HepG2 (cell line): Measurements from ENCODE around the gene THEM5. TPM values are rescaled to one million over a fixed set of nuclear protein-coding genes. Genes with fewer than 3 reads are reported as not detected.

ENCODE experiments used
- ATAC-seq: fragments of 200-7000 bp; cut with Tn5 transposase; 3 replicates; pipeline ENCODE4 v1.9.1; 2020; ENCODE audit warnings: mild to moderate bottlenecking, moderate library complexity
- BruUV-seq: library from RNA; stranded (reverse); fragments of 400-500 nt; replicated peaks from 2 replicates; lab custom pipeline; 2021; lab: Mats Ljungman, UMichigan
- CTCF ChIA-PET: fragments of 300-600 bp; formaldehyde crosslinking; extraction: SDS; loops from one replicate; lab custom pipeline; 2021; ENCODE audit warnings: low total read pairs, inconsistent platforms, low intra/inter-chr PET ratio; lab: Yijun Ruan, JAX
- POLR2A ChIA-PET: fragments of 350-600 bp; sonication (Branson Sonifier 250); formaldehyde crosslinking; loops from one replicate; lab custom pipeline; 2020; ENCODE audit warnings: antibody characterized with exemption, inconsistent platforms; lab: Yijun Ruan, JAX
- DNase-seq: peaks from one replicate; pipeline ENCODE4 v3.0.0-alpha.2; 2015; ENCODE audit warnings: low spot score
- FAIRE-seq: peaks from 3 replicates; lab custom pipeline; 2011; peaks lifted over from hg19 to GRCh38; lab: Jason Lieb, UNC
- H2AFZ ChIP-seq: one replicate; pipeline ENCODE4 v1.6.1; 2011; ENCODE audit warnings: low read length, inconsistent platforms
- H3K27ac ChIP-seq: fragments of 300-600 bp; 3 replicates; pipeline ENCODE4 v1.8.0; 2011; ENCODE audit warnings: mixed run types, mild to moderate bottlenecking, mixed read lengths, low read length, inconsistent platforms; ENCODE audit not compliant: insufficient read depth; ENCODE audit errors: extremely low read length
- H3K27me3 ChIP-seq, 2 experiments: fragments of 200-600 bp in 1 of 2; 2 replicates in 1 of 2; 3 replicates in 1 of 2; pipeline versions ENCODE4 v1.6.0 to v1.8.0; 2011; ENCODE audit warnings: low read length in 2 of 2, mild to moderate bottlenecking in 2 of 2, moderate library complexity in 2 of 2, inconsistent platforms in 1 of 2; ENCODE audit not compliant: insufficient read depth in 2 of 2, control insufficient read depth in 1 of 2
- H3K36me3 ChIP-seq, 2 experiments: fragments of 200-600 bp in 1 of 2; replicated peaks in 1 of 2; 2 replicates in 1 of 2; 3 replicates in 1 of 2; pipeline versions ENCODE4 v1.5.1 to v1.8.0; 2011; ENCODE audit warnings: low read length in 2 of 2, inconsistent platforms in 1 of 2; ENCODE audit not compliant: insufficient read depth in 2 of 2, control insufficient read depth in 1 of 2
- H3K4me1 ChIP-seq: 2 replicates; pipeline ENCODE4 v1.5.1; 2012; ENCODE audit warnings: low read length, inconsistent platforms; ENCODE audit not compliant: insufficient read depth
- H3K4me2 ChIP-seq: 2 replicates; pipeline ENCODE4 v1.6.0; 2011; ENCODE audit warnings: low read depth, low read length, inconsistent platforms
- H3K4me3 ChIP-seq, 3 experiments: fragments of 200-600 bp in 1 of 3; sonication (generic), shearing (Covaris generic) in 1 of 3; replicated peaks in 1 of 3; 2 replicates each; pipeline ENCODE4 v1.5.1; 2011 to 2016; ENCODE audit warnings: low read length in 3 of 3, inconsistent platforms in 2 of 3, low read depth in 2 of 3, mild to moderate bottlenecking in 2 of 3, control low read depth in 1 of 3, mixed read lengths in 1 of 3; ENCODE audit not compliant: insufficient read depth in 1 of 3
- H3K79me2 ChIP-seq: one replicate; pipeline ENCODE4 v1.6.1; 2011; ENCODE audit warnings: low read length, inconsistent platforms; ENCODE audit not compliant: insufficient read depth
- H3K9ac ChIP-seq: 2 replicates; pipeline ENCODE4 v1.6.0; 2011; ENCODE audit warnings: mild to moderate bottlenecking, low read depth, low read length, inconsistent platforms; ENCODE audit not compliant: insufficient read depth
- H3K9me3 ChIP-seq: 2 replicates; pipeline ENCODE4 v1.5.1; 2012; ENCODE audit warnings: mild to moderate bottlenecking, low read length
- H4K20me1 ChIP-seq: 2 replicates; pipeline ENCODE4 v1.6.0; 2011; ENCODE audit warnings: inconsistent platforms, mild to moderate bottlenecking, low read length, moderate library complexity; ENCODE audit not compliant: insufficient read depth
- CREB1 ChIP-seq, 2 experiments: fragments of 450-650 bp in 1 of 2; IDR thresholded peaks; 2 replicates each; pipeline ENCODE4 v1.6.1; 2016 to 2017; ENCODE audit warnings: control low read depth in 1 of 2, mild to moderate bottlenecking in 1 of 2, missing compliant biosample characterization in 1 of 2, missing genetic modification characterization in 1 of 2
- CREM ChIP-seq, 2 experiments: sonication (generic) in 1 of 2; formaldehyde crosslinking in 1 of 2; IDR thresholded peaks; 2 replicates each; pipeline versions ENCODE4 v1.4.0 to v1.6.1; 2016 to 2020; ENCODE audit warnings: antibody characterized with exemption in 1 of 2, mild to moderate bottlenecking in 1 of 2, missing genetic modification reagents in 1 of 2
- HDAC6 ChIP-seq: fragments of 200-600 bp; sonication (generic); IDR thresholded peaks from 2 replicates; pipeline ENCODE4 v1.7.0; 2017; ENCODE audit warnings: mild to moderate bottlenecking, antibody characterized with exemption, low read length, low read depth
- MIXL1 ChIP-seq: IDR thresholded peaks from 2 replicates; pipeline ENCODE4 v1.6.1; 2016
- ZFY ChIP-seq: sonication (generic); formaldehyde crosslinking; IDR thresholded peaks from 2 replicates; pipeline ENCODE4 v1.4.0; 2020; ENCODE audit warnings: missing genetic modification reagents
- ZNF672 ChIP-seq: sonication (generic); formaldehyde crosslinking; IDR thresholded peaks from 2 replicates; pipeline ENCODE4 v1.8.1; 2022; ENCODE audit warnings: missing genetic modification reagents
- ZNF773 ChIP-seq: sonication (generic); formaldehyde crosslinking; IDR thresholded peaks from 2 replicates; pipeline ENCODE4 v1.4.0; 2020; ENCODE audit warnings: missing genetic modification reagents, borderline replicate concordance
- ZNF790 ChIP-seq: sonication (generic); formaldehyde crosslinking; IDR thresholded peaks from 2 replicates; pipeline ENCODE4 v1.8.0; 2022; ENCODE audit warnings: missing genetic modification reagents, mild to moderate bottlenecking, borderline replicate concordance
- ZNF891 ChIP-seq: sonication (generic); formaldehyde crosslinking; IDR thresholded peaks from 2 replicates; pipeline ENCODE4 v1.5.0; 2020; ENCODE audit warnings: mild to moderate bottlenecking, missing genetic modification reagents
- whole genome bisulfite sequencing: methylation state at CpG from one replicate; pipeline ENCODE4 v1.1.6; 2017; ENCODE audit warnings: low lambda C conversion rate; 5-methylcytosine and 5-hydroxymethylcytosine counted together
- in situ Hi-C: cut with HindIII; loops from 2 replicates; pipeline ENCODE4 v1.10.0; 2017; ENCODE audit warnings: low pct_unique_long_range_greater_than_20kb; ENCODE audit not compliant: extremely low pct_ligation_motif_present
- intact Hi-C: fragments of 100-400 bp; cut with micrococcal nuclease; formaldehyde crosslinking; loops from one replicate; pipeline ENCODE4 v1.10.0; 2022; ENCODE audit not compliant: unreplicated experiment
- polyA plus RNA-seq, 8 experiments: library from polyadenylated mRNA; depleted of rRNA in 3 of 8; stranded (reverse) in 7 of 8; unstranded in 1 of 8; fragments of >200 nt; fragmentation: Illumina TruSeq in 4 of 8; extraction: Trizol in 4 of 8; gene quantifications; 2 replicates each; pipeline versions ENCODE4 v1.2.1 to v1.2.3, GENCODE V29; 2011 to 2016; ENCODE audit warnings: low read depth in 4 of 8, missing spikeins in 1 of 8, mixed read lengths in 1 of 8; ENCODE audit not compliant: insufficient read depth in 1 of 8
- total RNA-seq, 5 experiments: library from RNA; depleted of rRNA; stranded (reverse); fragments of >200 nt; fragmentation: Illumina TruSeq; extraction: Trizol; gene quantifications; 2 replicates each; pipeline ENCODE4 v1.2.3, GENCODE V29; 2016; ENCODE audit warnings: low read depth in 1 of 5
- TF ChIP-seq, protein P1 (sequence below): IDR thresholded peaks from 2 replicates; pipeline ENCODE4 v1.6.1; 2012; ENCODE audit warnings: low read length, improper control_type of control experiment

The THEM5 gene
- total and polyA plus RNA-seq, 2 of the 13 experiments (the other 11 are each of a cell fraction or from before 2014, with no cell fraction given): not detected

DNA sequence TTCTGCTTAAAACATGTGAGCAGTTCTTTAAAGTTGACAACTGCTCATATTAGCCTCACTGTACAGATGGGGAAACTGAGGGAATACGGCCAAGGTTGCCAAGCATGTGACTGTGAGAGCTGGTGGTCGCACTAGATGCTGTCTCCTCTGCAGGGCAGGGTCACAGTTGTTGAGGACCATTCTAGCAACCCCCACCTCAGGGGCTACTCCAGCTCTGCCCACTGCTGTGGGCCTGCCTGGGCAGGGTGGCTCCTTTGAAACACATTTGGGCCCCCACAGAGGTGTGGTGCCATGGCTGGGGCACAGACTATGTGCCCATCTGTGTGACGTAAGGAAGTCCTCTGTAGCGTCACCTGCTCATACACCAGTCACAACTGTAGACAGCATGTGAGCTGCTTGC is 779 bp downstream of the THEM5 start:
- Histone ChIP-seq H3K4me1 (no peaks in the 10 kb centered on the region), H3K9me3 (no peaks in the 10 kb centered on the region), H4K20me1 (no peaks in the 10 kb centered on the region), H3K36me3 (no peaks in the 10 kb centered on the region), H3K27me3 (peaks cover 6 to 46% of the 10 kb centered on the region in 2 experiments; a peak in 3 of 5 replicates), H3K4me2 (no peak overlapping the region), H3K27ac (no peak overlapping the region), H3K9ac (no peak overlapping the region), H3K4me3 (no peak overlapping the region), H3K79me2 (no peaks in the 10 kb centered on the region), H2AFZ (no peak overlapping the region)
- POLR2A ChIA-PET: no interaction called here
- ATAC-seq: no peak
- FAIRE-seq: no peak
- intact Hi-C loops (no loop called here), in situ Hi-C loops (no loop called here)
- CTCF ChIA-PET: no interaction called here
- TF ChIP-seq CREB1 (IDR thresholded peaks at IDR 0.05): peak; percentile 30; the same call in 1 of the 2 replicates
- no peak for TF ChIP-seq CREB1 (CRISPR knock-in tag; IDR thresholded peaks at IDR 0.05)
- TF ChIP-seq MIXL1 (CRISPR knock-in tag): no peak
- TF ChIP-seq, protein P1, sequence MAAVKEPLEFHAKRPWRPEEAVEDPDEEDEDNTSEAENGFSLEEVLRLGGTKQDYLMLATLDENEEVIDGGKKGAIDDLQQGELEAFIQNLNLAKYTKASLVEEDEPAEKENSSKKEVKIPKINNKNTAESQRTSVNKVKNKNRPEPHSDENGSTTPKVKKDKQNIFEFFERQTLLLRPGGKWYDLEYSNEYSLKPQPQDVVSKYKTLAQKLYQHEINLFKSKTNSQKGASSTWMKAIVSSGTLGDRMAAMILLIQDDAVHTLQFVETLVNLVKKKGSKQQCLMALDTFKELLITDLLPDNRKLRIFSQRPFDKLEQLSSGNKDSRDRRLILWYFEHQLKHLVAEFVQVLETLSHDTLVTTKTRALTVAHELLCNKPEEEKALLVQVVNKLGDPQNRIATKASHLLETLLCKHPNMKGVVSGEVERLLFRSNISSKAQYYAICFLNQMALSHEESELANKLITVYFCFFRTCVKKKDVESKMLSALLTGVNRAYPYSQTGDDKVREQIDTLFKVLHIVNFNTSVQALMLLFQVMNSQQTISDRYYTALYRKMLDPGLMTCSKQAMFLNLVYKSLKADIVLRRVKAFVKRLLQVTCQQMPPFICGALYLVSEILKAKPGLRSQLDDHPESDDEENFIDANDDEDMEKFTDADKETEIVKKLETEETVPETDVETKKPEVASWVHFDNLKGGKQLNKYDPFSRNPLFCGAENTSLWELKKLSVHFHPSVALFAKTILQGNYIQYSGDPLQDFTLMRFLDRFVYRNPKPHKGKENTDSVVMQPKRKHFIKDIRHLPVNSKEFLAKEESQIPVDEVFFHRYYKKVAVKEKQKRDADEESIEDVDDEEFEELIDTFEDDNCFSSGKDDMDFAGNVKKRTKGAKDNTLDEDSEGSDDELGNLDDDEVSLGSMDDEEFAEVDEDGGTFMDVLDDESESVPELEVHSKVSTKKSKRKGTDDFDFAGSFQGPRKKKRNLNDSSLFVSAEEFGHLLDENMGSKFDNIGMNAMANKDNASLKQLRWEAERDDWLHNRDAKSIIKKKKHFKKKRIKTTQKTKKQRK: no peak
- WGBS: 20% methylated on average over 2 of the region's 4 CpGs
- no peak for DNase-seq
- no TSS peak for BruUV-seq

DNA sequence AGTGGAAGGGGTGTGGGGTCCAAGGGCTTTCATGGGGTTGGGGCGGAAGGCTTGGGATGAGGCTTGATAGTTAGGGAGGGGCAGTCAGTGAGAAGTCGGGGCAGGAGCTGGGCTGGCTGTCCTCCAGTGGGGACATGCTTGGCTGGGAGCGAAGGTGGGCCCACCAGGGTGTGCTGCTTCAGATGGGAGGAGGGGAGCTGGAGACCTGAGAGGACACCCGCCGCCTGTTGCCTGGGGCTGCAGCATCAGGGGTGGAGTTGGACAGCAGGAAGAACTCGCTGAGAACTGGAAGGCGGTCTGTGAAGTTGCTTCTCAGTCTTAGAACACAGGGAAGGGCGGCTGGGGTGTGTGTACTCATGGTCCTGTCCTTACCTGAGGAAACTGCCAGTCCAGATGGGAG is 1.6 kb downstream of the THEM5 start:
- no peaks in the 10 kb centered on the region for H3K9me3 ChIP-seq
- no peaks in the 10 kb centered on the region for H4K20me1 ChIP-seq
- CTCF ChIA-PET: no interaction called here
- DNase-seq (no peak), FAIRE-seq (no peak), ATAC-seq (no peak)
- POLR2A ChIA-PET: no interaction called here
- no peak overlapping the region for H3K4me2 ChIP-seq
- no peak overlapping the region for H3K27ac ChIP-seq
- 22% methylated on average over 4 of the region's 8 CpGs for WGBS
- H2AFZ ChIP-seq: no peak overlapping the region
- no peaks in the 10 kb centered on the region for H3K36me3 ChIP-seq
- BruUV-seq: no TSS peak
- in situ Hi-C loops: no loop called here
- H3K79me2 ChIP-seq: no peaks in the 10 kb centered on the region
- intact Hi-C loops: no loop called here
- H3K4me1 ChIP-seq: no peaks in the 10 kb centered on the region
- H3K27me3 ChIP-seq: peaks cover 6 to 50% of the 10 kb centered on the region in 2 experiments; a peak in 3 of 5 replicates
- no peak overlapping the region for H3K4me3 ChIP-seq
- H3K9ac ChIP-seq: no peak overlapping the region
- no peak for TF ChIP-seq CREM (IDR thresholded peaks at IDR 0.05)
- TF ChIP-seq CREM (CRISPR knock-in tag; IDR thresholded peaks at IDR 0.05): no peak
- TF ChIP-seq ZNF891: no peak
- TF ChIP-seq ZFY: no peak
- no peak for TF ChIP-seq ZNF672 (CRISPR knock-in tag)
- no peak for TF ChIP-seq ZNF790 (CRISPR knock-in tag)
- TF ChIP-seq HDAC6: no peak
- no peak for TF ChIP-seq ZNF773
